ENCODE results near the gene EMSY.

The EMSY gene

GRCh38 chr11:76554767-76555166 is 109.9 kb downstream of the EMSY start:
- no peak for TF ChIP-seq MYC (IDR thresholded peaks at IDR 0.05; ENCODE audit: low read depth, low read length)
- TF ChIP-seq MAX (IDR thresholded peaks at IDR 0.05; ENCODE audit: low read depth, low read length) = no peak
- no peak for TF ChIP-seq POLR2A (IDR thresholded peaks at IDR 0.05; ENCODE audit: extremely low read depth, insufficient read length)
- no peak for TF ChIP-seq CTCF (IDR thresholded peaks at IDR 0.05; ENCODE audit: low read depth, low read length)
- DNase-seq (ENCODE audit: low read depth) = no peak

GRCh38 chr11:76557466-76557865 is 112.6 kb downstream of the EMSY start:
- TF ChIP-seq MYC (IDR thresholded peaks at IDR 0.05; ENCODE audit: low read depth, low read length) = no peak
- no peak for TF ChIP-seq MAX (IDR thresholded peaks at IDR 0.05; ENCODE audit: low read depth, low read length)
- no peak for TF ChIP-seq CTCF (IDR thresholded peaks at IDR 0.05; ENCODE audit: low read depth, low read length)
- no peak for TF ChIP-seq POLR2A (IDR thresholded peaks at IDR 0.05; ENCODE audit: extremely low read depth, insufficient read length)
- DNase-seq (ENCODE audit: low read depth) = no peak
- H3K4me3 ChIP-seq (ENCODE audit: low read depth, low read length) = no peak overlapping the region

More at GRCh38 chr11:76554767-76555166, 109.9 kb downstream of the EMSY start:
- no peak overlapping the region for H3K4me3 ChIP-seq (ENCODE audit: low read depth, low read length)

- H3K4me3 ChIP-seq (ENCODE audit: low read depth, low read length) = no peak overlapping the region
- no peak for DNase-seq (ENCODE audit: low read depth)
- TF ChIP-seq MYC (IDR thresholded peaks at IDR 0.05; ENCODE audit: low read depth, low read length) (no peak), CTCF (IDR thresholded peaks at IDR 0.05; ENCODE audit: low read depth, low read length) (no peak), MAX (IDR thresholded peaks at IDR 0.05; ENCODE audit: low read depth, low read length) (no peak), POLR2A (IDR thresholded peaks at IDR 0.05; ENCODE audit: extremely low read depth, insufficient read length) (no peak)
These were observed 113.7 kb downstream of the EMSY start for GRCh38 chr11:76558473-76558872.

GRCh38 chr11:76558891-76559290 is 114.1 kb downstream of the EMSY start:
- no peak for TF ChIP-seq CTCF (IDR thresholded peaks at IDR 0.05; ENCODE audit: low read depth, low read length)
- TF ChIP-seq POLR2A (IDR thresholded peaks at IDR 0.05; ENCODE audit: extremely low read depth, insufficient read length) = no peak
- TF ChIP-seq MYC (IDR thresholded peaks at IDR 0.05; ENCODE audit: low read depth, low read length) = no peak
- no peak for TF ChIP-seq MAX (IDR thresholded peaks at IDR 0.05; ENCODE audit: low read depth, low read length)
- no peak overlapping the region for H3K4me3 ChIP-seq (ENCODE audit: low read depth, low read length)
- no peak for DNase-seq (ENCODE audit: low read depth)

- no peak overlapping the region for H3K4me3 ChIP-seq (ENCODE audit: low read depth, low read length)
- no peak for DNase-seq (ENCODE audit: low read depth)
- TF ChIP-seq MYC (IDR thresholded peaks at IDR 0.05; ENCODE audit: low read depth, low read length) = no peak
- no peak for TF ChIP-seq POLR2A (IDR thresholded peaks at IDR 0.05; ENCODE audit: extremely low read depth, insufficient read length)
- TF ChIP-seq CTCF (IDR thresholded peaks at IDR 0.05; ENCODE audit: low read depth, low read length) = no peak
- TF ChIP-seq MAX (IDR thresholded peaks at IDR 0.05; ENCODE audit: low read depth, low read length) = no peak
These were observed 114.5 kb downstream of the EMSY start for GRCh38 chr11:76559346-76559745.

GRCh38 chr11:76560219-76560618 is 115.4 kb downstream of the EMSY start:
- H3K4me3 ChIP-seq (ENCODE audit: low read depth, low read length) = no peak overlapping the region
- TF ChIP-seq POLR2A (IDR thresholded peaks at IDR 0.05; ENCODE audit: extremely low read depth, insufficient read length) (no peak), MYC (IDR thresholded peaks at IDR 0.05; ENCODE audit: low read depth, low read length) (no peak), MAX (IDR thresholded peaks at IDR 0.05; ENCODE audit: low read depth, low read length) (no peak), CTCF (IDR thresholded peaks at IDR 0.05; ENCODE audit: low read depth, low read length) (no peak)
- DNase-seq (ENCODE audit: low read depth) = no peak
